H1 (cell line): ENCODE measurements around the gene CELSR3. TPM values are rescaled to one million over a fixed set of nuclear protein-coding genes. Genes with fewer than 3 reads are reported as not detected.

Source experiments
- ATF2 ChIP-seq: IDR thresholded peaks from 2 replicates; pipeline ENCODE4 v1.6.1; 2012; ENCODE audit warnings: low read length, inconsistent platforms
- ATF3 ChIP-seq: IDR thresholded peaks from 2 replicates; pipeline ENCODE4 v1.6.1; 2011; ENCODE audit warnings: low read depth, mild to moderate bottlenecking, low read length; ENCODE audit not compliant: insufficient read depth
- BACH1 ChIP-seq: IDR thresholded peaks from 2 replicates; pipeline ENCODE4 v1.6.1; 2012; ENCODE audit warnings: low read length, improper control_type of control experiment
- BCL11A ChIP-seq, 2 experiments: IDR thresholded peaks; one replicate each; pipeline ENCODE4 v1.6.1; 2011; ENCODE audit warnings: low read depth in 2 of 2, low read length in 2 of 2, mild to moderate bottlenecking in 2 of 2
- BRCA1 ChIP-seq: IDR thresholded peaks from 2 replicates; pipeline ENCODE4 v1.6.1; 2012; ENCODE audit warnings: low read depth, low read length, improper control_type of control experiment
- CHD2 ChIP-seq: IDR thresholded peaks from 2 replicates; pipeline ENCODE4 v1.6.1; 2012; ENCODE audit warnings: low read length, improper control_type of control experiment
- CTBP2 ChIP-seq: IDR thresholded peaks from 2 replicates; pipeline ENCODE4 v1.7.0; 2011; ENCODE audit warnings: borderline replicate concordance, mild to moderate bottlenecking, moderate library complexity, mixed read lengths, low read length; ENCODE audit not compliant: insufficient read depth, insufficient read length
- E2F6 ChIP-seq: IDR thresholded peaks from 2 replicates; pipeline ENCODE4 v1.6.1; 2012; ENCODE audit warnings: inconsistent platforms
- GTF2F1 ChIP-seq: IDR thresholded peaks from 2 replicates; pipeline ENCODE4 v1.6.1; 2012; ENCODE audit warnings: low read depth, low read length, improper control_type of control experiment, borderline replicate concordance
- KDM4A ChIP-seq: IDR thresholded peaks from one replicate; pipeline ENCODE4 v1.7.1; 2012; ENCODE audit warnings: low read depth, mild to moderate bottlenecking, moderate library complexity, low read length, inconsistent platforms; ENCODE audit not compliant: severe bottlenecking
- KDM5A ChIP-seq: fragments of 200-600 bp; IDR thresholded peaks from 2 replicates; pipeline ENCODE4 v1.7.1; 2012; ENCODE audit warnings: mild to moderate bottlenecking, low read length, inconsistent platforms, mixed read lengths
- NRF1 ChIP-seq: IDR thresholded peaks from 2 replicates; pipeline ENCODE4 v1.6.1; 2011; ENCODE audit warnings: mild to moderate bottlenecking, low read depth, low read length, improper control_type of control experiment
- RBBP5 ChIP-seq: IDR thresholded peaks from 2 replicates; pipeline ENCODE4 v1.7.1; 2012; ENCODE audit warnings: low read depth, mild to moderate bottlenecking, inconsistent platforms, low read length, moderate library complexity, borderline replicate concordance
- SAP30 ChIP-seq: fragments of 300-600 bp; sonication (generic); IDR thresholded peaks from 2 replicates; pipeline ENCODE4 v1.7.1; 2012; ENCODE audit warnings: low read length, moderate library complexity, mild to moderate bottlenecking, inconsistent platforms; ENCODE audit not compliant: insufficient read depth, insufficient replicate concordance
- SP1 ChIP-seq: IDR thresholded peaks from 2 replicates; pipeline ENCODE4 v1.6.1; 2011; ENCODE audit warnings: low read depth, low read length
- SRF ChIP-seq: IDR thresholded peaks from 2 replicates; pipeline ENCODE4 v1.6.1; 2011; ENCODE audit warnings: mild to moderate bottlenecking, low read depth, low read length, moderate library complexity
- TAF1 ChIP-seq: IDR thresholded peaks from 2 replicates; pipeline ENCODE4 v1.6.1; 2011; ENCODE audit warnings: mild to moderate bottlenecking, low read depth, low read length
- TAF7 ChIP-seq: optimal IDR thresholded peaks from 2 replicates; pipeline ENCODE3; 2011; ENCODE audit warnings: low read depth, mild to moderate bottlenecking, inconsistent platforms, low read length, moderate library complexity, borderline replicate concordance
- USF2 ChIP-seq: IDR thresholded peaks from 2 replicates; pipeline ENCODE4 v1.6.1; 2011; ENCODE audit warnings: low read length, improper control_type of control experiment
- polyA plus RNA-seq, 7 experiments: library from polyadenylated mRNA; depleted of rRNA in 3 of 7; stranded (reverse) in 5 of 7; unstranded in 2 of 7; fragments of >200 nt in 5 of 7; fragments of 200-250 nt in 2 of 7; gene quantifications; 1 replicate in 5 of 7; 2 replicates in 1 of 7; 4 replicates in 1 of 7; pipeline versions ENCODE4 v1.2.1 to v1.2.3, GENCODE V29; 2011 to 2013; ENCODE audit warnings: missing spikeins in 2 of 7, mixed read lengths in 2 of 7
- total RNA-seq: library from RNA; stranded (reverse); fragmentation: NEBNext Ultra II Directional; extraction: Animal tissue kit (Norgen Biotek cat#: 25700); gene quantifications from 2 replicates; pipeline ENCODE4 v1.2.1, GENCODE V29; 2021

CELSR3 gene
- total and polyA plus RNA-seq, 2 of the 8 experiments (the other 6 are each of a cell fraction or from before 2014, with no cell fraction given), result 11.6 to 29.5 TPM

GRCh38 chr3:48663489-48664312 lies 1.0 kb upstream of the CELSR3 start (continued):
- peak; percentile 77 for TF ChIP-seq BACH1
- TF ChIP-seq RBBP5, result no peak
- peak; percentile 29; the same call in 1 of the 2 replicates for TF ChIP-seq GTF2F1
- peak; percentile 81; the same call in 1 of the 2 replicates for TF ChIP-seq SP1
- peak; percentile 52 for TF ChIP-seq CTBP2
- TF ChIP-seq BCL11A (IDR thresholded peaks at IDR 0.05; ENCODE audit: low read depth in 2 of 2, low read length in 2 of 2), result no peak
- peak; percentile 100 for TF ChIP-seq ATF2
- peak; percentile 17 for TF ChIP-seq KDM4A
- peak; percentile 29; the same call in 1 of the 2 replicates for TF ChIP-seq NRF1
- TF ChIP-seq SRF, result no peak
- TF ChIP-seq TAF7, result peak; percentile 80
- TF ChIP-seq E2F6, result peak; percentile 92
- TF ChIP-seq CHD2, result peak; percentile 3
- no peak for TF ChIP-seq SAP30
- peak; percentile 77 for TF ChIP-seq TAF1
- TF ChIP-seq KDM5A, result no peak
- TF ChIP-seq BRCA1, result no peak
- TF ChIP-seq USF2, result peak; percentile 30; the same call in 1 of the 2 replicates
- TF ChIP-seq ATF3, result no peak
